ENCODE results near the gene PARD6B. TPM values are rescaled to one million over a fixed set of nuclear protein-coding genes. Genes with fewer than 3 reads are reported as not detected.
"Not testable (repeated sequence)": the region's sequence is repeated elsewhere in the genome, so short reads cannot be mapped to it uniquely, and the experiment has no call there.

PARD6B gene
- total RNA-seq, 2 donors from 2014 or later = 4.3 to 5.0 TPM

- H3K4me3 Mint-ChIP-seq; DNase-seq; ATAC-seq (replicated peaks in 1 of 2); H3K27ac Mint-ChIP-seq; H3K36me3 Mint-ChIP-seq (ENCODE audit: insufficient read depth in 2 of 2); H3K9me3 Mint-ChIP-seq; H3K27me3 Mint-ChIP-seq (ENCODE audit: low read depth); H3K4me1 Mint-ChIP-seq (ENCODE audit: low read depth): not testable (repeated sequence)
These were observed 38.2 kb downstream of the PARD6B start for GRCh38 chr20:50769551-50770085.

GRCh38 chr20:50771419-50772080 is 40.2 kb downstream of the PARD6B start:
- not testable (repeated sequence) for H3K9me3 Mint-ChIP-seq; H3K27ac Mint-ChIP-seq; H3K36me3 Mint-ChIP-seq (ENCODE audit: insufficient read depth in 2 of 2); H3K4me3 Mint-ChIP-seq; ATAC-seq (replicated peaks in 1 of 2); H3K27me3 Mint-ChIP-seq (ENCODE audit: low read depth); H3K4me1 Mint-ChIP-seq (ENCODE audit: low read depth); DNase-seq

GRCh38 chr20:50772420-50773185 is 41.2 kb downstream of the PARD6B start:
- DNase-seq (no peak), ATAC-seq (replicated peaks in 1 of 2) (no peak)
- H3K4me1 Mint-ChIP-seq (ENCODE audit: low read depth) = no peaks in the 10 kb centered on the region
- no peak overlapping the region for H3K4me3 Mint-ChIP-seq
- H3K27me3 Mint-ChIP-seq (ENCODE audit: low read depth) = no peaks in the 10 kb centered on the region
- no peaks in the 10 kb centered on the region for H3K9me3 Mint-ChIP-seq
- H3K27ac Mint-ChIP-seq = no peak overlapping the region
- no peaks in the 10 kb centered on the region for H3K36me3 Mint-ChIP-seq (ENCODE audit: insufficient read depth in 2 of 2)

GRCh38 chr20:50774515-50774914 is 43.1 kb downstream of the PARD6B start:
- H3K36me3 Mint-ChIP-seq (ENCODE audit: insufficient read depth in 2 of 2) = no peaks in the 10 kb centered on the region
- ATAC-seq (replicated peaks in 1 of 2) = no peak

GRCh38 chr20:50776122-50776817 is 44.9 kb downstream of the PARD6B start:
- DNase-seq (no peak), ATAC-seq (replicated peaks in 1 of 2) (no peak)
- Mint-ChIP-seq H3K4me3 (no peak overlapping the region), H3K9me3 (no peaks in the 10 kb centered on the region), H3K4me1 (ENCODE audit: low read depth) (no peaks in the 10 kb centered on the region), H3K27ac (no peak overlapping the region), H3K36me3 (ENCODE audit: insufficient read depth in 2 of 2) (no peaks in the 10 kb centered on the region), H3K27me3 (ENCODE audit: low read depth) (peaks cover 13% of the 10 kb centered on the region)

More at GRCh38 chr20:50774515-50774914, 43.1 kb downstream of the PARD6B start:
- peaks cover 6% of the 10 kb centered on the region for H3K27me3 Mint-ChIP-seq (ENCODE audit: low read depth)
- H3K9me3 Mint-ChIP-seq = no peaks in the 10 kb centered on the region
- DNase-seq = no peak
- H3K4me1 Mint-ChIP-seq (ENCODE audit: low read depth) = no peaks in the 10 kb centered on the region
- no peak overlapping the region for H3K4me3 Mint-ChIP-seq
- H3K27ac Mint-ChIP-seq = no peak overlapping the region

GRCh38 chr20:50777373-50777772 is 46.0 kb downstream of the PARD6B start:
- Mint-ChIP-seq H3K9me3 (no peaks in the 10 kb centered on the region), H3K36me3 (ENCODE audit: insufficient read depth in 2 of 2) (no peaks in the 10 kb centered on the region), H3K4me3 (no peak overlapping the region), H3K27ac (no peak overlapping the region), H3K4me1 (ENCODE audit: low read depth) (no peaks in the 10 kb centered on the region), H3K27me3 (ENCODE audit: low read depth) (peaks cover 13% of the 10 kb centered on the region)
- no peak for DNase-seq
- no peak for ATAC-seq (replicated peaks in 1 of 2)

- not testable (repeated sequence) for ATAC-seq (replicated peaks in 1 of 2); H3K4me1 Mint-ChIP-seq (ENCODE audit: low read depth)
These were observed 47.6 kb downstream of the PARD6B start for GRCh38 chr20:50778994-50779393.

GRCh38 chr20:50783390-50783789 is 52.0 kb downstream of the PARD6B start:
- Mint-ChIP-seq H3K27ac (no peak overlapping the region), H3K4me3 (no peak overlapping the region), H3K4me1 (ENCODE audit: low read depth) (no peaks in the 10 kb centered on the region), H3K27me3 (ENCODE audit: low read depth) (peaks cover 13% of the 10 kb centered on the region), H3K36me3 (ENCODE audit: insufficient read depth in 2 of 2) (no peaks in the 10 kb centered on the region), H3K9me3 (no peaks in the 10 kb centered on the region)
- DNase-seq = no peak
- no peak for ATAC-seq (replicated peaks in 1 of 2)

More at GRCh38 chr20:50778994-50779393, 47.6 kb downstream of the PARD6B start:
- H3K9me3 Mint-ChIP-seq; H3K36me3 Mint-ChIP-seq (ENCODE audit: insufficient read depth in 2 of 2); DNase-seq; H3K27ac Mint-ChIP-seq; H3K4me3 Mint-ChIP-seq: not testable (repeated sequence)
- H3K27me3 Mint-ChIP-seq (ENCODE audit: low read depth) = peaks cover 13% of the 10 kb centered on the region

GRCh38 chr20:50783903-50784302 is 52.5 kb downstream of the PARD6B start:
- Mint-ChIP-seq H3K27me3 (ENCODE audit: low read depth) (peaks cover 13% of the 10 kb centered on the region), H3K4me1 (ENCODE audit: low read depth) (no peaks in the 10 kb centered on the region), H3K27ac (no peak overlapping the region), H3K4me3 (no peak overlapping the region), H3K9me3 (no peaks in the 10 kb centered on the region), H3K36me3 (ENCODE audit: insufficient read depth in 2 of 2) (no peaks in the 10 kb centered on the region)
- ATAC-seq (replicated peaks in 1 of 2) (no peak), DNase-seq (no peak)

GRCh38 chr20:50784464-50784863 is 53.1 kb downstream of the PARD6B start:
- no peaks in the 10 kb centered on the region for H3K9me3 Mint-ChIP-seq
- H3K27me3 Mint-ChIP-seq (ENCODE audit: low read depth) = peaks cover 8% of the 10 kb centered on the region
- H3K27ac Mint-ChIP-seq = no peak overlapping the region
- H3K36me3 Mint-ChIP-seq (ENCODE audit: insufficient read depth in 2 of 2) = no peaks in the 10 kb centered on the region
- ATAC-seq (replicated peaks in 1 of 2) (no peak), DNase-seq (no peak)
- H3K4me1 Mint-ChIP-seq (ENCODE audit: low read depth) = no peaks in the 10 kb centered on the region
- H3K4me3 Mint-ChIP-seq = no peak overlapping the region

- no peak overlapping the region for H3K4me3 Mint-ChIP-seq
These were observed 55.3 kb downstream of the PARD6B start for GRCh38 chr20:50786703-50787102.

GRCh38 chr20:50787181-50787580 is 55.8 kb downstream of the PARD6B start:
- H3K4me3 Mint-ChIP-seq = no peak overlapping the region
- no peaks in the 10 kb centered on the region for H3K27me3 Mint-ChIP-seq (ENCODE audit: low read depth)
- peaks cover 8% of the 10 kb centered on the region for H3K4me1 Mint-ChIP-seq (ENCODE audit: low read depth)
- no peaks in the 10 kb centered on the region for H3K36me3 Mint-ChIP-seq (ENCODE audit: insufficient read depth in 2 of 2)
- H3K9me3 Mint-ChIP-seq = no peaks in the 10 kb centered on the region
- H3K27ac Mint-ChIP-seq = no peak overlapping the region
- ATAC-seq (replicated peaks in 1 of 2) = no peak
- DNase-seq = no peak

More at GRCh38 chr20:50786703-50787102, 55.3 kb downstream of the PARD6B start:
- Mint-ChIP-seq H3K4me1 (ENCODE audit: low read depth) (peaks cover 8% of the 10 kb centered on the region), H3K27me3 (ENCODE audit: low read depth) (no peaks in the 10 kb centered on the region), H3K9me3 (no peaks in the 10 kb centered on the region), H3K27ac (no peak overlapping the region), H3K36me3 (ENCODE audit: insufficient read depth in 2 of 2) (no peaks in the 10 kb centered on the region)
- no peak for DNase-seq
- ATAC-seq (replicated peaks in 1 of 2) = no peak

Measured in activated T-cell treated with anti-CD3 and anti-CD28 coated beads, Interleukin-2, amount 50 U/mL, for 72 hours (primary cell).